HEK293 (cell line): ENCODE data around the gene ZNF462.

Experiments used
- BCL11B ChIP-seq: fragments of 450-650 bp; formaldehyde crosslinking; IDR thresholded peaks from 2 replicates; pipeline ENCODE4 v1.5.1; 2016; ENCODE audit warnings: low read depth, missing biosample characterization, missing genetic modification characterization
- KLF16 ChIP-seq: fragments of 450-650 bp; formaldehyde crosslinking; IDR thresholded peaks from 2 replicates; pipeline ENCODE4 v1.5.1; 2017; ENCODE audit warnings: missing biosample characterization, missing genetic modification characterization
- ZBTB21 ChIP-seq: fragments of 450-650 bp; formaldehyde crosslinking; IDR thresholded peaks from 2 replicates; pipeline ENCODE4 v1.5.1; 2017; ENCODE audit warnings: missing biosample characterization, missing genetic modification characterization
- ZNF174 ChIP-seq: fragments of 450-650 bp; formaldehyde crosslinking; IDR thresholded peaks from 2 replicates; pipeline ENCODE4 v1.5.0; 2017; ENCODE audit warnings: missing biosample characterization, mild to moderate bottlenecking, missing genetic modification characterization
- ZNF184 ChIP-seq: fragments of 450-650 bp; IDR thresholded peaks from 2 replicates; pipeline ENCODE4 v1.5.1; 2018; ENCODE audit warnings: missing biosample characterization, mild to moderate bottlenecking, missing genetic modification characterization
- ZNF544 ChIP-seq: fragments of 450-650 bp; formaldehyde crosslinking; IDR thresholded peaks from 2 replicates; pipeline ENCODE4 v1.5.0; 2017; ENCODE audit warnings: missing biosample characterization, missing genetic modification characterization
- ZNF560 ChIP-seq: fragments of 450-650 bp; formaldehyde crosslinking; IDR thresholded peaks from 2 replicates; pipeline ENCODE4 v1.5.1; 2017; ENCODE audit warnings: missing biosample characterization, missing genetic modification characterization, borderline replicate concordance
- ZNF626 ChIP-seq: fragments of 450-650 bp; sonication (Bioruptor Pico); formaldehyde crosslinking; IDR thresholded peaks from 2 replicates; pipeline ENCODE4 v1.5.1; 2018; ENCODE audit warnings: missing biosample characterization, missing genetic modification characterization, inconsistent platforms
- TF ChIP-seq, protein P1 (sequence below): fragments of 450-650 bp; formaldehyde crosslinking; IDR thresholded peaks from 2 replicates; pipeline ENCODE4 v1.5.1; 2016; ENCODE audit warnings: missing biosample characterization, missing genetic modification characterization, low read depth
- TF ChIP-seq, protein P2 (sequence below): fragments of 450-650 bp; formaldehyde crosslinking; IDR thresholded peaks from 2 replicates; pipeline ENCODE4 v1.5.1; 2016; ENCODE audit warnings: missing biosample characterization, missing genetic modification characterization
- TF ChIP-seq, protein P3 (sequence below): fragments of 450-650 bp; formaldehyde crosslinking; IDR thresholded peaks from 2 replicates; pipeline ENCODE4 v1.5.1; 2016; ENCODE audit warnings: missing biosample characterization, missing genetic modification characterization
- TF ChIP-seq, protein P4 (sequence below): fragments of 450-650 bp; formaldehyde crosslinking; IDR thresholded peaks from 2 replicates; pipeline ENCODE4 v1.5.1; 2017; ENCODE audit warnings: missing biosample characterization, missing genetic modification characterization

DNA sequence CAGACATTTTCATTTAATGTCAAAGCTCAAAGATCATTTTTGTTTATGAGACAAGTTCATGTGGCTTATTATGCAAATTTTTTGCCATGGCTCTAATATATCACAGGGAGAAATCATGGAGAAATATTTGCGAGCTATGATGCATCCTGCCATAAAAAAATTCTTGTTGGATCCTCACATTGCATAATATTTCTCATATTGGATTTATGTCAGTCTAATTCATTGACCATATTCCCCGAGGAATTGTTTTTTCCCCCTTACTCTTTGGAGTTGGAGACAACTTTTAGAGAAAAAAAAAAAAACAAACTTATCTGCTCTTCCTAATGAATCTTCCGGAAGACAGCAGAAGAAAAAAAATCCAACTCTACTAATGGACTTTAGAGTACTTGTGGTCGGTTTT lies 4.3 kb downstream of the ZNF462 start:
- TF ChIP-seq KLF16 (no peak), ZNF544 (no peak), ZBTB21 (no peak), ZNF184 (tag by site-specific recombination) (no peak), BCL11B (tag by site-specific recombination) (no peak), ZNF174 (tag by site-specific recombination) (no peak), ZNF560 (tag by site-specific recombination) (no peak), ZNF626 (no peak)
- TF ChIP-seq, protein P1, sequence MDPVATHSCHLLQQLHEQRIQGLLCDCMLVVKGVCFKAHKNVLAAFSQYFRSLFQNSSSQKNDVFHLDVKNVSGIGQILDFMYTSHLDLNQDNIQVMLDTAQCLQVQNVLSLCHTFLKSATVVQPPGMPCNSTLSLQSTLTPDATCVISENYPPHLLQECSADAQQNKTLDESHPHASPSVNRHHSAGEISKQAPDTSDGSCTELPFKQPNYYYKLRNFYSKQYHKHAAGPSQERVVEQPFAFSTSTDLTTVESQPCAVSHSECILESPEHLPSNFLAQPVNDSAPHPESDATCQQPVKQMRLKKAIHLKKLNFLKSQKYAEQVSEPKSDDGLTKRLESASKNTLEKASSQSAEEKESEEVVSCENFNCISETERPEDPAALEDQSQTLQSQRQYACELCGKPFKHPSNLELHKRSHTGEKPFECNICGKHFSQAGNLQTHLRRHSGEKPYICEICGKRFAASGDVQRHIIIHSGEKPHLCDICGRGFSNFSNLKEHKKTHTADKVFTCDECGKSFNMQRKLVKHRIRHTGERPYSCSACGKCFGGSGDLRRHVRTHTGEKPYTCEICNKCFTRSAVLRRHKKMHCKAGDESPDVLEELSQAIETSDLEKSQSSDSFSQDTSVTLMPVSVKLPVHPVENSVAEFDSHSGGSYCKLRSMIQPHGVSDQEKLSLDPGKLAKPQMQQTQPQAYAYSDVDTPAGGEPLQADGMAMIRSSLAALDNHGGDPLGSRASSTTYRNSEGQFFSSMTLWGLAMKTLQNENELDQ (tag by site-specific recombination), result no peak
- TF ChIP-seq, protein P2, sequence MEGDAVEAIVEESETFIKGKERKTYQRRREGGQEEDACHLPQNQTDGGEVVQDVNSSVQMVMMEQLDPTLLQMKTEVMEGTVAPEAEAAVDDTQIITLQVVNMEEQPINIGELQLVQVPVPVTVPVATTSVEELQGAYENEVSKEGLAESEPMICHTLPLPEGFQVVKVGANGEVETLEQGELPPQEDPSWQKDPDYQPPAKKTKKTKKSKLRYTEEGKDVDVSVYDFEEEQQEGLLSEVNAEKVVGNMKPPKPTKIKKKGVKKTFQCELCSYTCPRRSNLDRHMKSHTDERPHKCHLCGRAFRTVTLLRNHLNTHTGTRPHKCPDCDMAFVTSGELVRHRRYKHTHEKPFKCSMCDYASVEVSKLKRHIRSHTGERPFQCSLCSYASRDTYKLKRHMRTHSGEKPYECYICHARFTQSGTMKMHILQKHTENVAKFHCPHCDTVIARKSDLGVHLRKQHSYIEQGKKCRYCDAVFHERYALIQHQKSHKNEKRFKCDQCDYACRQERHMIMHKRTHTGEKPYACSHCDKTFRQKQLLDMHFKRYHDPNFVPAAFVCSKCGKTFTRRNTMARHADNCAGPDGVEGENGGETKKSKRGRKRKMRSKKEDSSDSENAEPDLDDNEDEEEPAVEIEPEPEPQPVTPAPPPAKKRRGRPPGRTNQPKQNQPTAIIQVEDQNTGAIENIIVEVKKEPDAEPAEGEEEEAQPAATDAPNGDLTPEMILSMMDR, result no peak
- TF ChIP-seq, protein P3, sequence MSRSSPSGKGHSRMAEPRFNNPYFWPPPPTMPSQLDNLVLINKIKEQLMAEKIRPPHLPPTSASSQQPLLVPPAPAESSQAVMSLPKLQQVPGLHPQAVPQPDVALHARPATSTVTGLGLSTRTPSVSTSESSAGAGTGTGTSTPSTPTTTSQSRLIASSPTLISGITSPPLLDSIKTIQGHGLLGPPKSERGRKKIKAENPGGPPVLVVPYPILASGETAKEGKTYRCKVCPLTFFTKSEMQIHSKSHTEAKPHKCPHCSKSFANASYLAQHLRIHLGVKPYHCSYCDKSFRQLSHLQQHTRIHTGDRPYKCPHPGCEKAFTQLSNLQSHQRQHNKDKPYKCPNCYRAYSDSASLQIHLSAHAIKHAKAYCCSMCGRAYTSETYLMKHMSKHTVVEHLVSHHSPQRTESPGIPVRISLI (tag by site-specific recombination), result no peak
- TF ChIP-seq, protein P4, sequence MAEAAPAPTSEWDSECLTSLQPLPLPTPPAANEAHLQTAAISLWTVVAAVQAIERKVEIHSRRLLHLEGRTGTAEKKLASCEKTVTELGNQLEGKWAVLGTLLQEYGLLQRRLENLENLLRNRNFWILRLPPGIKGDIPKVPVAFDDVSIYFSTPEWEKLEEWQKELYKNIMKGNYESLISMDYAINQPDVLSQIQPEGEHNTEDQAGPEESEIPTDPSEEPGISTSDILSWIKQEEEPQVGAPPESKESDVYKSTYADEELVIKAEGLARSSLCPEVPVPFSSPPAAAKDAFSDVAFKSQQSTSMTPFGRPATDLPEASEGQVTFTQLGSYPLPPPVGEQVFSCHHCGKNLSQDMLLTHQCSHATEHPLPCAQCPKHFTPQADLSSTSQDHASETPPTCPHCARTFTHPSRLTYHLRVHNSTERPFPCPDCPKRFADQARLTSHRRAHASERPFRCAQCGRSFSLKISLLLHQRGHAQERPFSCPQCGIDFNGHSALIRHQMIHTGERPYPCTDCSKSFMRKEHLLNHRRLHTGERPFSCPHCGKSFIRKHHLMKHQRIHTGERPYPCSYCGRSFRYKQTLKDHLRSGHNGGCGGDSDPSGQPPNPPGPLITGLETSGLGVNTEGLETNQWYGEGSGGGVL (tag by site-specific recombination), result no peak
